PFSK-1 (cell line): ENCODE results near the gene SLC43A3.

Experiments
- FOXP2 ChIP-seq: optimal IDR thresholded peaks from 2 replicates; pipeline ENCODE3; 2011; ENCODE audit warnings: borderline replicate concordance, control low read depth, inconsistent platforms; ENCODE audit not compliant: insufficient read depth; ENCODE audit errors: extremely low read length, extremely low read depth
- POLR2AphosphoS5 ChIP-seq: IDR thresholded peaks from 2 replicates; pipeline ENCODE4 v1.6.1; 2012; ENCODE audit warnings: low read depth, mild to moderate bottlenecking, control low read depth, low read length, moderate library complexity
- SIN3A ChIP-seq: IDR thresholded peaks from 2 replicates; pipeline ENCODE4 v1.6.1; 2012; ENCODE audit warnings: mild to moderate bottlenecking, low read length, moderate library complexity, borderline replicate concordance; ENCODE audit not compliant: insufficient read depth
- TAF1 ChIP-seq: IDR thresholded peaks from 2 replicates; pipeline ENCODE4 v1.6.1; 2012; ENCODE audit warnings: low read length, control low read depth, borderline replicate concordance; ENCODE audit not compliant: insufficient read depth
- TF ChIP-seq, protein P1 (sequence below), 2 experiments: IDR thresholded peaks; 2 replicates each; pipeline versions ENCODE4 v1.6.1 to v1.8.0; 2011 to 2012; ENCODE audit warnings: low read depth in 2 of 2, low read length in 2 of 2, control low read depth in 1 of 2, inconsistent platforms in 1 of 2, mild to moderate bottlenecking in 1 of 2, moderate library complexity in 1 of 2; ENCODE audit not compliant: insufficient read depth in 1 of 2

Gene SLC43A3

DNA sequence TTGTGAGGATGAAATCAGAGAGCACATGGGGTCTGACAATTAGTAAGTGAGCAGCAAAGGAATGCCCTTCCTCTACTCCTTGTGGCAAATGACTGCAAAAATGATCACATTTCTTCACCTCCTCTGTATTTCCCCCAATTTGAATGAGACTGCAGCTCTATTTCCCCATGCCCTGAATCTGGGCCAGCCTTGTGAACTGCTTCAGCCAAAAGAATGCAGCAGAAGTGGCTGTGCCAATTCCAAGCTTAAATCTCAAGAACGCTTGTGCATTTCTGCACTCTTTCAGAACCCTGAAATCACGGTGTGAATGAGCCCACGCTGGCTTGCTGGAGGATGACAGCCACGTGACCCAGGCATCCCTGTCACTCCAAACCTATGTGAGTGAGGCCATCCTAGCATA is 9.9 kb downstream of the SLC43A3 start:
- no peak for TF ChIP-seq TAF1
- TF ChIP-seq, protein P1, sequence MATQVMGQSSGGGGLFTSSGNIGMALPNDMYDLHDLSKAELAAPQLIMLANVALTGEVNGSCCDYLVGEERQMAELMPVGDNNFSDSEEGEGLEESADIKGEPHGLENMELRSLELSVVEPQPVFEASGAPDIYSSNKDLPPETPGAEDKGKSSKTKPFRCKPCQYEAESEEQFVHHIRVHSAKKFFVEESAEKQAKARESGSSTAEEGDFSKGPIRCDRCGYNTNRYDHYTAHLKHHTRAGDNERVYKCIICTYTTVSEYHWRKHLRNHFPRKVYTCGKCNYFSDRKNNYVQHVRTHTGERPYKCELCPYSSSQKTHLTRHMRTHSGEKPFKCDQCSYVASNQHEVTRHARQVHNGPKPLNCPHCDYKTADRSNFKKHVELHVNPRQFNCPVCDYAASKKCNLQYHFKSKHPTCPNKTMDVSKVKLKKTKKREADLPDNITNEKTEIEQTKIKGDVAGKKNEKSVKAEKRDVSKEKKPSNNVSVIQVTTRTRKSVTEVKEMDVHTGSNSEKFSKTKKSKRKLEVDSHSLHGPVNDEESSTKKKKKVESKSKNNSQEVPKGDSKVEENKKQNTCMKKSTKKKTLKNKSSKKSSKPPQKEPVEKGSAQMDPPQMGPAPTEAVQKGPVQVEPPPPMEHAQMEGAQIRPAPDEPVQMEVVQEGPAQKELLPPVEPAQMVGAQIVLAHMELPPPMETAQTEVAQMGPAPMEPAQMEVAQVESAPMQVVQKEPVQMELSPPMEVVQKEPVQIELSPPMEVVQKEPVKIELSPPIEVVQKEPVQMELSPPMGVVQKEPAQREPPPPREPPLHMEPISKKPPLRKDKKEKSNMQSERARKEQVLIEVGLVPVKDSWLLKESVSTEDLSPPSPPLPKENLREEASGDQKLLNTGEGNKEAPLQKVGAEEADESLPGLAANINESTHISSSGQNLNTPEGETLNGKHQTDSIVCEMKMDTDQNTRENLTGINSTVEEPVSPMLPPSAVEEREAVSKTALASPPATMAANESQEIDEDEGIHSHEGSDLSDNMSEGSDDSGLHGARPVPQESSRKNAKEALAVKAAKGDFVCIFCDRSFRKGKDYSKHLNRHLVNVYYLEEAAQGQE (IDR thresholded peaks at IDR 0.05; ENCODE audit: insufficient read depth in 1 of 2, low read depth in 2 of 2, low read length in 2 of 2) = no peak
- no peak for TF ChIP-seq FOXP2
- no peak for TF ChIP-seq SIN3A
- TF ChIP-seq POLR2AphosphoS5 = no peak

DNA sequence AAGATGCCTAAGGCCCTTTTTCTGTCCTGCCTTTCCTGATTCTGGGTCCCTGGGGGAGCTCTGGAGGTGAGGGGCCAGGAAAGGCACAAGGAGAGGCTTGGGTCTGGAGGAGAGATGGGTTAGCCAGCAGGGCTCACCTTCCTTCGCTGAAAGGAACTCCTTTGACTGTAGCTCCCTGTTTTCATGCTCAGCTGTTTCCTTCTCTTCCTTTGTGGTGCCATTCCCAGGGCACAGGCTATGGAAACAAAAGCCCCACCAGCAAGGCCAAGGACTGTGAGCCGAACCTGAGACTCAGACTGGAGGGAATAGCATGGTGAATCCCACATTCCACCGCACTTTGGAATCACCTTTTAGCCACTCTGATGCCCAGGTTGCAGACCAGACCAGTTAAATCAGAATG is 10.5 kb downstream of the SLC43A3 start:
- TF ChIP-seq FOXP2 (no peak), TAF1 (no peak), POLR2AphosphoS5 (no peak), SIN3A (no peak)
- TF ChIP-seq, protein P1 (IDR thresholded peaks at IDR 0.05; ENCODE audit: insufficient read depth in 1 of 2, low read depth in 2 of 2, low read length in 2 of 2) = no peak

DNA sequence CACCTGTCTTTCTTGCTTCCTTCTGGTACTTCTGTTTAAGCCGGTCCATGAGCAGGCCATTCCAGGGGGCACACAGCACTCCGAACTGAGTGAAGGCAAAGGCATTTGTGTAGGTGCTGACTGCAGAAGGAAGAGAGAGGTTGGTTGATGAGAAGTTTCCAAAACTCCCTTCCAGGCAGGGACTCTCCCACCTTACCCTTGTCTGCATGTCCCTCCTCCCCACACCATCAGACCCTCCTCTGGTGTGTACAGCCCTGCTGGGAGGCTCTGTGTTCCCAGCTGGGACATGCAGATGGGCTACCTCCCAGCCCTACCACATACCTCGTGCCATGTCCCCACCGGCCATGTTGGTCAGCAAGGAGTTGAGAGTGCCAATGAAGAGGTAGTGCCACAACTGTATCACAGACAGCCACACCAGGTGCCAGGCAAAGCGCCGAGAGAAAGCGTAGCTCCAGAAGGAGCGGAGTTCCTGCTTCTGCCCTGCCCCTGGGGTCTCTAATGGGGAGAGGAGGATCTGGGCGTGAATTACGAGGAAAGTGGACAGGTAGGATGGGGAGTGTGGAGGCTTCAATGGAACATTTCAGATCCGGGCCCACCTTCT is 12.2 kb downstream of the SLC43A3 start:
- no peak for TF ChIP-seq FOXP2
- no peak for TF ChIP-seq TAF1
- no peak for TF ChIP-seq POLR2AphosphoS5

DNA sequence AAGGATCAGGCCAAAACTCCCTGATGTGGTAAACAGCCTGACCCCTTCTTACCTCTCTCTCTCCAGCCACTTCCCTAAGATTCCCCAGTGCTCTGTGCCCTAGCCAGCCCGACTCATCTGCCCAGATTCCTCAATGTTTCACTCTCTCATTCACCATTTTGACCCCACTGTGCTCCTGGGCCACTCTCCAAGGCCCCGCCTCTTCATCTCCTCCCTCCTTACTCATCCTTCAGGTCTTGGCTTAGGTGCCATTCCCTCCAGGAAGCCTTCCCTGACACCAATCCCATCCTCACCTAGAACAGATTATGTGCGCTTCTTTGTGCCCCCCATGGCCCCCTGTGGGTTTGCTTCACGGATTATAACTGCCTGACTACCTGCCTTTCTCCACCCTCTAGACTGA is 13.2 kb downstream of the SLC43A3 start:
- TF ChIP-seq FOXP2 (no peak), POLR2AphosphoS5 (no peak), TAF1 (no peak), SIN3A (no peak)
- TF ChIP-seq, protein P1 (IDR thresholded peaks at IDR 0.05; ENCODE audit: insufficient read depth in 1 of 2, low read depth in 2 of 2, low read length in 2 of 2) = no peak

DNA sequence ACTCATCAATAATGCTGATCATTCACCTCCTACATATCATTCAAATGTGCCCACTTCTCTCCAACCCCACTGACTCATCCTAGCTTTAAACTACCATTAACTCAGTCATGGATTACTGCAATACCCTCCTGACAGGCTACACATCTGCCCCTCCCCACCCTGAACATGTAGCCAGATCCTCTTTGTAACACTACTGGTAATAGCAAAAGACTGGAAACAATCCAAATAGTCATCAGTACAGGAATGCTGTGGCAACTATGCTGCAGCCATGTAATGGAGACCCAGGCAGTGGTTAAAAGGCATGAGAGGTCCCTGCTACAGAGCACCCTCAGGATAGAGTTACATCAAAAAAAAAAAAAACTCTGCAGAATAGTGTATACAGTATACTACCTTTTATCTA is 16.6 kb downstream of the SLC43A3 start:
- TF ChIP-seq SIN3A (no peak), POLR2AphosphoS5 (no peak), TAF1 (no peak), FOXP2 (no peak)
- TF ChIP-seq, protein P1 (IDR thresholded peaks at IDR 0.05; ENCODE audit: insufficient read depth in 1 of 2, low read depth in 2 of 2, low read length in 2 of 2) = no peak
